HCT116 (cell line): ENCODE data around the gene NIF3L1. TPM values are rescaled to one million over a fixed set of nuclear protein-coding genes. Genes with fewer than 3 reads are reported as not detected.
A peak's percentile ranks its signal among the peaks of the same experiment; 100 is the strongest.

Experiments
- ATAC-seq: fragments of 200-7000 bp; cut with Tn5 transposase; 2 replicates; pipeline ENCODE4 v1.9.1; 2020; ENCODE audit warnings: mild to moderate bottlenecking, moderate library complexity
- BruUV-seq: library from RNA; stranded (reverse); fragments of 400-500 nt; replicated peaks from 2 replicates; lab custom pipeline; 2021; lab: Mats Ljungman, UMichigan
- CTCF ChIA-PET: fragments of 300-600 bp; sonication (Branson Sonifier 250); formaldehyde crosslinking; loops from one replicate; lab custom pipeline; 2021; ENCODE audit warnings: antibody characterized with exemption; lab: Charles Lee
- POLR2A ChIA-PET: fragments of 300-600, 350-600 bp; sonication (Branson Sonifier 250); formaldehyde crosslinking; loops from one replicate; lab custom pipeline; 2021; ENCODE audit warnings: antibody characterized with exemption; lab: Charles Lee
- RAD21 ChIA-PET, 2 experiments: fragments of 300-600 bp; sonication (Branson Sonifier 250); formaldehyde crosslinking; loops; one replicate each; lab custom pipeline; 2023; ENCODE audit warnings: low total read pairs in 2 of 2; ENCODE audit not compliant: uncharacterized antibody in 2 of 2, unreplicated experiment in 2 of 2, low non-redundant PET in 1 of 2; lab: Charles Lee
- DNase-seq: peaks from one replicate; pipeline ENCODE4 v3.0.0-alpha.2; 2010; ENCODE audit warnings: low read depth, low spot score
- H2AFZ ChIP-seq: fragments of 200-600 bp; shearing (Covaris generic), sonication (generic); 2 replicates; pipeline ENCODE4 v1.6.1; 2017; ENCODE audit warnings: low read depth, mixed run types, mixed read lengths, antibody characterized with exemption, low read length; ENCODE audit not compliant: poor library complexity, severe bottlenecking
- H3K27ac ChIP-seq: 2 replicates; pipeline ENCODE4 v1.5.1; 2012; ENCODE audit warnings: low read depth, low read length
- H3K27me3 ChIP-seq: fragments of 200-600 bp; sonication (generic); 2 replicates; pipeline ENCODE4 v1.6.1; 2016; ENCODE audit warnings: mixed run types, low read length, mixed read lengths; ENCODE audit not compliant: insufficient read depth
- H3K36me3 ChIP-seq, 2 experiments: fragments of 200-500 bp in 1 of 2; fragments of 200-600 bp in 1 of 2; sonication (Bioruptor generic) in 1 of 2; sonication (generic) in 1 of 2; 2 replicates each; pipeline versions ENCODE4 v1.5.1 to v1.6.1; 2014 to 2016; ENCODE audit warnings: low read length in 2 of 2, inconsistent platforms in 1 of 2, mixed read lengths in 1 of 2, mixed run types in 1 of 2; ENCODE audit not compliant: insufficient read depth in 2 of 2, control insufficient read depth in 1 of 2
- H3K4me1 ChIP-seq, 2 experiments: fragments of 200-600 bp in 1 of 2; sonication (generic) in 1 of 2; 2 replicates each; pipeline versions ENCODE4 v1.5.1 to v1.6.1; 2012 to 2017; ENCODE audit warnings: low read length in 2 of 2, inconsistent platforms in 1 of 2, mild to moderate bottlenecking in 1 of 2, mixed read lengths in 1 of 2, mixed run types in 1 of 2, moderate library complexity in 1 of 2; ENCODE audit not compliant: insufficient read depth in 2 of 2, control insufficient read depth in 1 of 2
- H3K4me2 ChIP-seq: fragments of 200-600 bp; sonication (generic); 2 replicates; pipeline ENCODE4 v1.6.1; 2017; ENCODE audit warnings: mixed run types, low read length, mixed read lengths
- H3K4me3 ChIP-seq, 2 experiments: fragments of 200-600 bp in 1 of 2; sonication (generic) in 1 of 2; replicated peaks in 1 of 2; 2 replicates each; pipeline ENCODE4 v1.5.1; 2011 to 2016; ENCODE audit warnings: low read length in 2 of 2, control low read depth in 1 of 2, low read depth in 1 of 2, mild to moderate bottlenecking in 1 of 2, mixed read lengths in 1 of 2, mixed run types in 1 of 2
- H3K79me2 ChIP-seq: fragments of 200-600 bp; sonication (generic); 2 replicates; pipeline ENCODE4 v1.6.1; 2017; ENCODE audit warnings: mild to moderate bottlenecking, mixed run types, low read length, moderate library complexity, mixed read lengths; ENCODE audit not compliant: insufficient read depth
- H3K9ac ChIP-seq: fragments of 200-600 bp; sonication (generic); 2 replicates; pipeline ENCODE4 v1.6.1; 2016; ENCODE audit warnings: low read length, mixed read lengths
- H3K9me2 ChIP-seq: fragments of 200-600 bp; sonication (generic), shearing (Covaris generic); 2 replicates; pipeline ENCODE4 v1.6.1; 2017; ENCODE audit warnings: mixed run types, mild to moderate bottlenecking, moderate library complexity; ENCODE audit not compliant: insufficient read depth
- H3K9me3 ChIP-seq, 2 experiments: fragments of 200-500 bp in 1 of 2; fragments of 200-600 bp in 1 of 2; sonication (Bioruptor generic) in 1 of 2; sonication (generic) in 1 of 2; 2 replicates each; pipeline ENCODE4 v1.6.1; 2014 to 2017; ENCODE audit warnings: low read length in 2 of 2, mixed read lengths in 2 of 2, inconsistent platforms in 1 of 2, low read depth in 1 of 2, mild to moderate bottlenecking in 1 of 2, mixed run types in 1 of 2, moderate library complexity in 1 of 2; ENCODE audit not compliant: control insufficient read depth in 1 of 2, insufficient read depth in 1 of 2
- H4K20me1 ChIP-seq: fragments of 200-600 bp; sonication (generic), shearing (Covaris generic); 2 replicates; pipeline ENCODE4 v1.6.1; 2017; ENCODE audit warnings: mixed run types, mild to moderate bottlenecking, moderate library complexity; ENCODE audit not compliant: insufficient read depth
- CBX3 ChIP-seq: IDR thresholded peaks from 2 replicates; pipeline ENCODE4 v1.6.1; 2012; ENCODE audit warnings: low read depth
- CEBPB ChIP-seq: IDR thresholded peaks from 2 replicates; pipeline ENCODE4 v1.6.1; 2012; ENCODE audit warnings: low read depth
- EGR1 ChIP-seq: IDR thresholded peaks from 2 replicates; pipeline ENCODE4 v1.6.1; 2012; ENCODE audit warnings: low read depth
- ELF1 ChIP-seq: IDR thresholded peaks from 2 replicates; pipeline ENCODE4 v1.6.1; 2012; ENCODE audit warnings: low read depth, borderline replicate concordance
- EZH2 ChIP-seq: fragments of 200-600 bp; sonication (generic); IDR thresholded peaks from 2 replicates; pipeline ENCODE4 v1.6.1; 2017; ENCODE audit warnings: antibody characterized with exemption, mixed run types
- EZH2phosphoT487 ChIP-seq: fragments of 200-600 bp; IDR thresholded peaks from 2 replicates; pipeline ENCODE4 v1.6.1; 2018; ENCODE audit warnings: antibody characterized with exemption, borderline replicate concordance
- FOSL1 ChIP-seq: IDR thresholded peaks from 2 replicates; pipeline ENCODE4 v1.6.1; 2012; ENCODE audit warnings: low read depth
- POLR2A ChIP-seq: IDR thresholded peaks from 2 replicates; pipeline ENCODE4 v1.7.0; 2011; ENCODE audit warnings: borderline replicate concordance; ENCODE audit not compliant: insufficient read depth, insufficient read length; ENCODE audit errors: extremely low read depth
- RAD21 ChIP-seq: IDR thresholded peaks from 2 replicates; pipeline ENCODE4 v1.6.1; 2012; ENCODE audit warnings: low read depth, mild to moderate bottlenecking
- REST ChIP-seq: IDR thresholded peaks from 2 replicates; pipeline ENCODE4 v1.6.1; 2012; ENCODE audit warnings: low read depth
- SIN3A ChIP-seq: IDR thresholded peaks from 2 replicates; pipeline ENCODE4 v1.6.1; 2012; ENCODE audit warnings: low read depth
- SRF ChIP-seq: IDR thresholded peaks from 2 replicates; pipeline ENCODE4 v1.6.1; 2012; ENCODE audit warnings: low read depth
- TCF7L2 ChIP-seq: IDR thresholded peaks from 2 replicates; pipeline ENCODE4 v1.7.0; 2011; ENCODE audit warnings: borderline replicate concordance, inconsistent platforms; ENCODE audit not compliant: insufficient read depth, insufficient read length; ENCODE audit errors: extremely low read depth
- YY1 ChIP-seq: IDR thresholded peaks from 2 replicates; pipeline ENCODE4 v1.6.1; 2011; ENCODE audit warnings: low read length, low read depth, moderate library complexity, mild to moderate bottlenecking; ENCODE audit not compliant: insufficient replicate concordance; ENCODE audit errors: extremely low read depth
- ZFX ChIP-seq: fragments of 450-650 bp; IDR thresholded peaks from 2 replicates; pipeline ENCODE4 v1.6.1; 2017
- ZNF274 ChIP-seq: fragments of 200-500 bp; sonication (Bioruptor generic); IDR thresholded peaks from 2 replicates; pipeline ENCODE4 v1.6.1; 2014; ENCODE audit warnings: mild to moderate bottlenecking, low read depth, low read length, inconsistent platforms
- intact Hi-C: fragments of 100-400 bp; cut with micrococcal nuclease; formaldehyde crosslinking; loops from 2 replicates; pipeline ENCODE4 v1.10.0; 2022
- total RNA-seq: library from RNA; stranded (reverse); gene quantifications from one replicate; pipeline ENCODE4 v1.2.1, GENCODE V29; 2021; ENCODE audit not compliant: unreplicated experiment
- TF ChIP-seq, protein P1 (sequence below): IDR thresholded peaks from 2 replicates; pipeline ENCODE4 v1.6.1; 2011; ENCODE audit warnings: mild to moderate bottlenecking, low read length, moderate library complexity; ENCODE audit not compliant: insufficient replicate concordance; ENCODE audit errors: extremely low read depth
- TF ChIP-seq, protein P2 (sequence below): IDR thresholded peaks from 2 replicates; pipeline ENCODE4 v1.6.1; 2012
- TF ChIP-seq, protein P3 (sequence below): IDR thresholded peaks from 2 replicates; pipeline ENCODE4 v1.6.1; 2012

The NIF3L1 gene
- total RNA-seq, 1 experiment from 2014 or later = 44.7 TPM

- peak; percentile 95 for DNase-seq
- ChIA-PET RAD21 (interaction anchor here in 1 of 2 experiments (0.8 kb wide), 1 partner anchor 124 kb away, joined by 3 read pairs; no protein-coding TSS in a partner anchor), CTCF (interaction anchor here (0.9 to 1.6 kb wide), 4 partner anchors 19 to 288 kb away, joined by 3 to 5 read pairs (median 4); partner anchors contain the start of gene ORC2), POLR2A (interaction anchor here (0.9 to 1.4 kb wide), 3 partner anchors 11 to 30 kb away, joined by 3 to 12 read pairs (median 4); partner anchors contain the start of gene ORC2)
- Histone ChIP-seq H3K9ac (peak overlapping the region; percentile 47), H4K20me1 (no peaks in the 10 kb centered on the region; the same call in 1 of the 2 replicates), H3K27ac (peak overlapping the region; percentile 77), H3K4me3 (peak overlapping the region in 1 of 2 experiments; percentile 43; a peak in 2 of 4 replicates), H3K79me2 (0 out of 2 replicates have a peak, but pooled peaks cover 3% of the 10 kb centered on the region), H3K36me3 (peaks cover 30 to 33% of the 10 kb centered on the region in 2 experiments; a peak in 3 of 4 replicates), H2AFZ (no peak overlapping the region), H3K9me3 (no peaks in the 10 kb centered on the region), H3K9me2 (no peaks in the 10 kb centered on the region), H3K4me2 (peak overlapping the region; percentile 80), H3K27me3 (no peaks in the 10 kb centered on the region), H3K4me1 (peaks cover 25 to 35% of the 10 kb centered on the region in 2 experiments)
- intact Hi-C loops = loop anchor here (1.0 to 10.0 kb wide), 2 partner anchors 125 to 210 kb away; no protein-coding TSS in a partner anchor
- no TSS peak for BruUV-seq
- ATAC-seq = peak; percentile 86
- TF ChIP-seq SIN3A (peak; percentile 57; the same call in 1 of the 2 replicates), YY1 (no peak), REST (no peak), TCF7L2 (peak; percentile 63), EZH2 (no peak), ZNF274 (no peak), RAD21 (0 out of 2 replicates have a peak, but pooled peaks have one; percentile 0), SRF (peak; percentile 90), POLR2A (no peak), EGR1 (no peak), CEBPB (peak; percentile 66), ZFX (no peak), EZH2phosphoT487 (no peak), CBX3 (peak; percentile 89), FOSL1 (peak; percentile 98), ELF1 (no peak)
- TF ChIP-seq, protein P1, sequence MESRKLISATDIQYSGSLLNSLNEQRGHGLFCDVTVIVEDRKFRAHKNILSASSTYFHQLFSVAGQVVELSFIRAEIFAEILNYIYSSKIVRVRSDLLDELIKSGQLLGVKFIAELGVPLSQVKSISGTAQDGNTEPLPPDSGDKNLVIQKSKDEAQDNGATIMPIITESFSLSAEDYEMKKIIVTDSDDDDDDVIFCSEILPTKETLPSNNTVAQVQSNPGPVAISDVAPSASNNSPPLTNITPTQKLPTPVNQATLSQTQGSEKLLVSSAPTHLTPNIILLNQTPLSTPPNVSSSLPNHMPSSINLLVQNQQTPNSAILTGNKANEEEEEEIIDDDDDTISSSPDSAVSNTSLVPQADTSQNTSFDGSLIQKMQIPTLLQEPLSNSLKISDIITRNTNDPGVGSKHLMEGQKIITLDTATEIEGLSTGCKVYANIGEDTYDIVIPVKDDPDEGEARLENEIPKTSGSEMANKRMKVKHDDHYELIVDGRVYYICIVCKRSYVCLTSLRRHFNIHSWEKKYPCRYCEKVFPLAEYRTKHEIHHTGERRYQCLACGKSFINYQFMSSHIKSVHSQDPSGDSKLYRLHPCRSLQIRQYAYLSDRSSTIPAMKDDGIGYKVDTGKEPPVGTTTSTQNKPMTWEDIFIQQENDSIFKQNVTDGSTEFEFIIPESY = peak; percentile 19
- TF ChIP-seq, protein P2, sequence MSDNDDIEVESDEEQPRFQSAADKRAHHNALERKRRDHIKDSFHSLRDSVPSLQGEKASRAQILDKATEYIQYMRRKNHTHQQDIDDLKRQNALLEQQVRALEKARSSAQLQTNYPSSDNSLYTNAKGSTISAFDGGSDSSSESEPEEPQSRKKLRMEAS = peak; percentile 72
- TF ChIP-seq, protein P3, sequence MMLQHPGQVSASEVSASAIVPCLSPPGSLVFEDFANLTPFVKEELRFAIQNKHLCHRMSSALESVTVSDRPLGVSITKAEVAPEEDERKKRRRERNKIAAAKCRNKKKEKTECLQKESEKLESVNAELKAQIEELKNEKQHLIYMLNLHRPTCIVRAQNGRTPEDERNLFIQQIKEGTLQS = peak; percentile 64; the same call in 1 of the 2 replicates
Measured at GRCh38 chr2:200944467-200945394, 55.6 kb downstream of the NIF3L1 start.
